Uterus (tissue), 4 donors: ENCODE results near the gene RAB26. TPM values are rescaled to one million over a fixed set of nuclear protein-coding genes. Genes with fewer than 3 reads are reported as not detected.

Source experiments
- DNase-seq, 2 donors: peaks; one replicate each; pipeline ENCODE4 v3.0.0-alpha.2; 2019 to 2020
- H3K27ac ChIP-seq, 2 donors: fragments of 200-600 bp; sonication (generic); 1 replicate in 1 of 2; 2 replicates in 1 of 2; pipeline ENCODE4 v1.5.1; 2016 to 2018
- H3K27me3 ChIP-seq, 2 donors: fragments of 200-600 bp; sonication (generic); one replicate each; pipeline ENCODE4 v1.5.1; 2018 to 2019; ENCODE audit warnings: control low read depth in 1 of 2
- H3K36me3 ChIP-seq, 2 donors: fragments of 200-600 bp; sonication (generic); one replicate each; pipeline ENCODE4 v1.5.1; 2019; ENCODE audit warnings: control low read depth in 1 of 2
- H3K4me1 ChIP-seq, 2 donors: fragments of 200-600 bp; sonication (generic); one replicate each; pipeline ENCODE4 v1.5.1; 2018 to 2019; ENCODE audit warnings: control low read depth in 1 of 2
- H3K4me3 ChIP-seq, 2 donors: fragments of 200-600 bp; sonication (generic); 1 replicate in 1 of 2; 2 replicates in 1 of 2; pipeline ENCODE4 v1.5.1; 2018 to 2019; ENCODE audit warnings: mild to moderate bottlenecking in 1 of 2
- H3K9me3 ChIP-seq, 2 donors: fragments of 200-600 bp; sonication (generic); one replicate each; pipeline ENCODE4 v1.5.1; 2019; ENCODE audit warnings: control low read depth in 1 of 2
- POLR2A ChIP-seq, 2 donors: fragments of 450-650 bp; IDR thresholded peaks; one replicate each; pipeline ENCODE4 v1.6.1; 2016; ENCODE audit warnings: antibody characterized with exemption in 2 of 2, mild to moderate bottlenecking in 1 of 2, moderate library complexity in 1 of 2
- intact Hi-C: fragments of 100-400 bp; cut with DNase I; formaldehyde crosslinking; loops from one replicate; pipeline ENCODE4 v1.15.1; 2023; ENCODE audit warnings: low total_unique reads
- total RNA-seq, 4 donors: library from RNA; depleted of rRNA in 3 of 4; stranded (reverse); fragments of >200 nt in 3 of 4; gene quantifications; one replicate each; pipeline versions ENCODE4 v1.1.0 to v1.2.4, GENCODE V29; 2014 to 2023
- TF ChIP-seq, protein P1 (sequence below), 4 experiments: fragments of 200-600 bp in 2 of 4; fragments of 450-650 bp in 2 of 4; sonication (generic) in 2 of 4; IDR thresholded peaks; one replicate each; pipeline ENCODE4 v1.5.1; 2016 to 2019; ENCODE audit warnings: antibody characterized with exemption in 4 of 4, mild to moderate bottlenecking in 2 of 4, moderate library complexity in 1 of 4
- donor health status: DM: yes; HTN: yes; CAD: no.

The RAB26 gene
- total RNA-seq, 4 donors from 2014 or later: 0.21 TPM; not detected in 3

DNA sequence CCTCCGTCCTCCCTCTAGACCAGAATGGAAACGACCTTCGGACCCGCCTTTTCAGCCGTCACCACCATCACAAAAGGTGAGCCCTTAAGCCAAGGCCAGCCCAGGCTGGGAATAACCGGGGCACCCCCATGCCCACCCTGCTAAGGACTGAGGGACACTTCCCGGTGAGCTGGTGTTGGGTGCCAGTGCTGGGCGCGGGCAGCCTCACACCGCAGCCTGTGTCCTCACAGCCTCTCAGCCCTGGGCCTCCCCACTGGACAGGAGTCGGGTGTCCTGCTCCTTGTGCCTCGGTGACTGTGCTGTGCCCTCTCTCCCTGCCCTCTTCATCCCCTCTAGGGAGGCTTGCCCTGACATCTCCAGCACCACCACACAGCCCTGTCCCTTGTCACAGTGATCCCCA is 17.4 kb downstream of the RAB26 start:
- intact Hi-C loops: no loop called here
- no peak for DNase-seq
- no peak for TF ChIP-seq POLR2A (IDR thresholded peaks at IDR 0.05)
- TF ChIP-seq, protein P1, sequence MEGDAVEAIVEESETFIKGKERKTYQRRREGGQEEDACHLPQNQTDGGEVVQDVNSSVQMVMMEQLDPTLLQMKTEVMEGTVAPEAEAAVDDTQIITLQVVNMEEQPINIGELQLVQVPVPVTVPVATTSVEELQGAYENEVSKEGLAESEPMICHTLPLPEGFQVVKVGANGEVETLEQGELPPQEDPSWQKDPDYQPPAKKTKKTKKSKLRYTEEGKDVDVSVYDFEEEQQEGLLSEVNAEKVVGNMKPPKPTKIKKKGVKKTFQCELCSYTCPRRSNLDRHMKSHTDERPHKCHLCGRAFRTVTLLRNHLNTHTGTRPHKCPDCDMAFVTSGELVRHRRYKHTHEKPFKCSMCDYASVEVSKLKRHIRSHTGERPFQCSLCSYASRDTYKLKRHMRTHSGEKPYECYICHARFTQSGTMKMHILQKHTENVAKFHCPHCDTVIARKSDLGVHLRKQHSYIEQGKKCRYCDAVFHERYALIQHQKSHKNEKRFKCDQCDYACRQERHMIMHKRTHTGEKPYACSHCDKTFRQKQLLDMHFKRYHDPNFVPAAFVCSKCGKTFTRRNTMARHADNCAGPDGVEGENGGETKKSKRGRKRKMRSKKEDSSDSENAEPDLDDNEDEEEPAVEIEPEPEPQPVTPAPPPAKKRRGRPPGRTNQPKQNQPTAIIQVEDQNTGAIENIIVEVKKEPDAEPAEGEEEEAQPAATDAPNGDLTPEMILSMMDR (IDR thresholded peaks at IDR 0.05): no peak
- H3K4me1 ChIP-seq: peaks cover 0 to 4% of the 10 kb centered on the region in 2 donors
- no peaks in the 10 kb centered on the region for H3K36me3 ChIP-seq
- no peak overlapping the region for H3K27ac ChIP-seq
- H3K4me3 ChIP-seq: no peak overlapping the region
- no peaks in the 10 kb centered on the region for H3K27me3 ChIP-seq
- H3K9me3 ChIP-seq: no peaks in the 10 kb centered on the region

DNA sequence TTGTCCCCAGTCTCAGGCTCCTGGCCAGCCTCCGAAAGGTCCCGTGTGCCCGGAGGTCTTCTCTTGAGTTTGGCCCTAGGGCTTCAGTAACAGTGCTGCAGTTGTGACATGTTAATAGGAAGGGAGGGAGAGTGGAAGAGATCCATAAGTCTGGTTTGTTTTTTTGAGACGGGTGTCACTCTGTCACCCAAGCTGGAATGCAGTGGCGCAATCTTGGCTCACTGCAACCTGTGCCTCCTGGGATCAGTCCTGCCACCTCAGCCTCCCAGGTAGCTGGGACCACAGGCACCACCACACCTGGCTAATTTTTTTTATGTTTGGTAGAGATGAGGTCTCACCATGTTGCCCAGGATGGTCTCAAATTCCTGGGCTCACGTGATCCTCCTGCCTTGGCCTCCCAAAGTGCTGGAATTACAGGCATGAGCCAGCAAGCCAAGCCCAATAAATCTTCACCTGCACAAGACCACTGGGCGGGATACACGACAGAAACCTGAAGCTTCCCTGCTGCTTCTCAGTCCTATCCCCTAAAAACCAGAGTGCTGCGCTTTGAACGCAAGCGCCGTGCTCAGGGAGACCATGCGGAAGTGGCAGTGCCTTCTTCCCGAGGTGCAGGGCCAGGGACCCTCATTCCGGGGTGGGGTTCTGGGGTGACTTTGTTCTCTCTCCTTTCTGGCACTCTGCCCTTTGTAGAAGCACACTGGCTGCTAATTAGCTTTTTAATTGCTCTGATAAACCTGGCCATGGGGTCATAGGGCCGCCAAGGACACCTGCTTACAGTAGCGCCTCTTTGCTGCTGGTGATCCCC is 18.0 kb downstream of the RAB26 start:
- Histone ChIP-seq H3K27me3 (no peaks in the 10 kb centered on the region), H3K9me3 (no peaks in the 10 kb centered on the region), H3K36me3 (no peaks in the 10 kb centered on the region), H3K27ac (no peak overlapping the region), H3K4me3 (no peak overlapping the region), H3K4me1 (no peaks in the 10 kb centered on the region)
- intact Hi-C loops: no loop called here
- TF ChIP-seq, protein P1 (IDR thresholded peaks at IDR 0.05): no peak
- TF ChIP-seq POLR2A (IDR thresholded peaks at IDR 0.05): no peak
- DNase-seq: no peak

DNA sequence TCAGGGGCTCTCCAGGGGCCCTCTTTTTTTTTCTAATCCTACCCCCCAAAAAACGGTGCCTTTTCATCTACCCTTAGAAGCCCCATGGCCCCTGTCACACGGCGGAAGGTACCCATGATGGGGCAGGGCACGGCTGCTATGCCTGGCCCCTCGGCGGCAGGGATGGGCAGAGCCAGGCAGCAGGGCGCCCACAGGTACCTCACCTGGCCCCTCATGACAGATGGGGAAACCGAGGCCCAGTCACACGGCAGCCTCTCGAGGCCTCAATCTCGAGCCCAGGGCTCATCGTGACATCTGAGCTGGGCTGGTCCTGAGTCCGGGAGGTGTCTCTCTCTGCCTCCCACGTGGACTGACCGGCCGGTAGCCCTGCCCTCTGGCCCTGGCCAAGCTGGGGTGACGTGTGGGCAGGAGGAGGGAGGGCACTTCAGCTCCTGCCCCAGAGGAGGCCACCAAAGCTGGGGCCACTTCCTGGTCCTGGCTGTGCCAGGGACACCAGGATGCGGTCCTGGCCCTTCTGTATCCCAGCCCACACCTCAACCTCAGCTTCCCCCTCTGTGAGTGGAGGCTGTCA is 18.7 kb downstream of the RAB26 start:
- TF ChIP-seq POLR2A (IDR thresholded peaks at IDR 0.05): no peak
- TF ChIP-seq, protein P1 (IDR thresholded peaks at IDR 0.05): no peak
- Histone ChIP-seq H3K4me1 (no peaks in the 10 kb centered on the region), H3K27ac (no peak overlapping the region), H3K27me3 (no peaks in the 10 kb centered on the region), H3K4me3 (no peak overlapping the region), H3K36me3 (no peaks in the 10 kb centered on the region), H3K9me3 (no peaks in the 10 kb centered on the region)
- intact Hi-C loops: no loop called here
- no peak for DNase-seq

DNA sequence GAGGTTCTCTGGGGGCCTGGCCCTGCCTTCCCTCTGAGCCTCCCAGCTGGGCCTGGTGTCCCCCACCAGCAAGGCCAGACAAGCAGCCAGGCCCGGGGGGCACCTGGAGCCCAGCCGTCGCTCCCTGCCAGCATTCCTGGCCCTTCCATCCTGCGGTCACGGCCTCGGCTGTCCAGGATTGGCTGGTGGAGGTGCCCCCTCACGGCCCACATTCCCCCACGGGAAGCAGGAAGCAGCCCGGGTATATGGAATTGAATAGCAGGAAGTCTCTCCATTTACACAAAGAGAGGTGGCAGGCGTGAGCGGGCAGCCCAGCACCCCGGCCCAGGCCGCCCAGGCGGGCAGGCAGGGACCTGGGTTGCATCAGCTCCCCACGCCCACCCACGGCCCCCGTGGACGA is 21.7 kb downstream of the RAB26 start:
- Histone ChIP-seq H3K27me3 (no peaks in the 10 kb centered on the region), H3K27ac (peak overlapping the region; percentile 40 to 76), H3K9me3 (no peaks in the 10 kb centered on the region), H3K36me3 (no peaks in the 10 kb centered on the region), H3K4me3 (peak overlapping the region in 1 of 2 donors; percentile 21), H3K4me1 (no peaks in the 10 kb centered on the region)
- TF ChIP-seq, protein P1 (IDR thresholded peaks at IDR 0.05): peak in 1 of 4 experiments; percentile 11
- TF ChIP-seq POLR2A (IDR thresholded peaks at IDR 0.05): peak; percentile 27 to 41
- peak in 1 of 2 donors; percentile 61 for DNase-seq
- intact Hi-C loops: no loop called here
